Thyroid gland (tissue), 4 donors: ENCODE measurements around the gene SLC30A7.

Experiments used
- CTCF ChIP-seq, 6 experiments: fragments of 200-600 bp in 3 of 6; fragments of 450-650 bp in 3 of 6; sonication (generic) in 3 of 6; IDR thresholded peaks; one replicate each; pipeline ENCODE4 v1.5.1; 2016 to 2019; ENCODE audit warnings: antibody characterized with exemption in 6 of 6, mild to moderate bottlenecking in 2 of 6, inconsistent platforms in 1 of 6, moderate library complexity in 1 of 6
- POLR2A ChIP-seq, 2 donors: fragments of 450-650 bp; IDR thresholded peaks; one replicate each; pipeline ENCODE4 v1.6.1; 2017; ENCODE audit warnings: antibody characterized with exemption in 2 of 2, mild to moderate bottlenecking in 2 of 2, moderate library complexity in 1 of 2

DNA sequence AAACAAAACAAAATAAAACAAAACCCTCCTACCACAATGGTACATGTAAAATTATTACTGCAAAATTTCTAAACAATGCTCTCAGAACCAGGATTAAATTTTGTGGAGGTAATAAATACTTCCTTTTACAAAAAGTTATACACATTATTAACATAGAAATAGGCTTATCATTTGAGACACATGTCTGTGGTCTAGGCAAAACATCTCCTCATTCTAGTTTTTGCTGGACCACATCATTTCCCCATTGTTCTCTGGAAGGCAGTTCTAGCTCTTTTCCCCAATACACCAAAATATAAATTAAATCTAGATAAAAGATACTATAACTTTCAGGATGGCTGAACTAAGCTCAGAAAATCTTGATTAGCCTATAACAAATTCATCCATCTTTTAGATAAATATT, 19.6 kb upstream of the SLC30A7 start:
- no peak for TF ChIP-seq CTCF (IDR thresholded peaks at IDR 0.05)
- no peak for TF ChIP-seq POLR2A (IDR thresholded peaks at IDR 0.05)
